KMS-11 (cell line): ENCODE results near the gene IL32.
"Not testable (repeated sequence)": the region's sequence is repeated elsewhere in the genome, so short reads cannot be mapped to it uniquely, and the experiment has no call there.

Experiments
- H2AFZ ChIP-seq: fragments of 200-600 bp; sonication (generic); 2 replicates; pipeline ENCODE4 v1.6.1; 2016; ENCODE audit warnings: antibody characterized with exemption, mixed run types, low read depth
- H3K27ac ChIP-seq: fragments of 200-600 bp; sonication (generic); 2 replicates; pipeline ENCODE4 v1.6.1; 2016; ENCODE audit warnings: mild to moderate bottlenecking, mixed run types
- H3K27me3 ChIP-seq: fragments of 200-600 bp; sonication (generic); 2 replicates; pipeline ENCODE4 v1.6.1; 2017; ENCODE audit warnings: mild to moderate bottlenecking, low read depth, mixed run types, moderate library complexity; ENCODE audit not compliant: insufficient read depth
- H3K36me3 ChIP-seq: fragments of 200-600 bp; sonication (generic); 2 replicates; pipeline ENCODE4 v1.6.1; 2017; ENCODE audit warnings: mild to moderate bottlenecking, mixed run types; ENCODE audit not compliant: insufficient read depth
- H3K4me1 ChIP-seq: fragments of 200-600 bp; sonication (generic); 2 replicates; pipeline ENCODE4 v1.6.1; 2016; ENCODE audit warnings: mild to moderate bottlenecking, low read depth, mixed run types; ENCODE audit not compliant: poor library complexity, severe bottlenecking
- H3K4me2 ChIP-seq: fragments of 200-600 bp; sonication (generic); 2 replicates; pipeline ENCODE4 v1.7.0; 2016; ENCODE audit warnings: mild to moderate bottlenecking, mixed run types
- H3K4me3 ChIP-seq: fragments of 200-600 bp; sonication (generic); IDR thresholded peaks from 2 replicates; pipeline ENCODE4 v1.6.1; 2017; ENCODE audit warnings: low read depth, low read length, mixed read lengths; ENCODE audit not compliant: insufficient read depth
- H3K79me2 ChIP-seq: fragments of 200-600 bp; sonication (generic); 2 replicates; pipeline ENCODE4 v1.6.1; 2016; ENCODE audit warnings: low read depth, mixed run types; ENCODE audit not compliant: insufficient read depth
- H3K9ac ChIP-seq: fragments of 200-600 bp; sonication (generic); 2 replicates; pipeline ENCODE4 v1.6.1; 2016; ENCODE audit warnings: mild to moderate bottlenecking, mixed run types
- H4K20me1 ChIP-seq: fragments of 200-600 bp; sonication (generic); 2 replicates; pipeline ENCODE4 v1.6.1; 2016; ENCODE audit warnings: mild to moderate bottlenecking, mixed run types; ENCODE audit not compliant: insufficient read depth
- TF ChIP-seq, protein P1 (sequence below): fragments of 200-600 bp; sonication (generic); conservative IDR thresholded peaks from 2 replicates; pipeline ENCODE4 v1.6.1; 2017; ENCODE audit warnings: low read depth, mild to moderate bottlenecking, antibody characterized with exemption, low read length, moderate library complexity, mixed read lengths

IL32 gene

GRCh38 chr16:3050487-3050886 lies 15.0 kb upstream of the IL32 start:
- H4K20me1 ChIP-seq = no peaks in the 10 kb centered on the region

DNA sequence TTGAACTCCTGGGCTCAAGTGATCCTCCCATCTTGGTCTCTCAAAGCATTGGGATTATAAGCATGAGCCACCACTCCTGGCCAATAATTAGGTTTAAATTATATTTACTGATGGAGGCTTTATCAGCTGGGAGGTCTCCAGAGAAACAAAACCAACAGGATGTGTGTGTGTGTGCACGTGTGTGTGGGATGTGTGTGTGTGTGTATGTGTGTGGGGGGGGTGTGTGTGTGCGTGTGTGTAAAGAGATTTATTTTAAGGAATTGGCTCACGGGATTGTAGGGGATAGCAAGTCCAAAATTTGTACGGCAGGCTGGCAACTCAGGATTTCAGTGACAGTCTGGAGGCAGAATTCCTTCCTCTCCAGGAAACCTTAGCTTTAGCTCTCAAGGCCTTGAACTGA lies 14.4 kb upstream of the IL32 start:
- H4K20me1 ChIP-seq = no peaks in the 10 kb centered on the region
- H3K27ac ChIP-seq = no peak overlapping the region
- H3K9ac ChIP-seq = no peak overlapping the region
- no peak overlapping the region for H3K4me2 ChIP-seq
- TF ChIP-seq, protein P1, sequence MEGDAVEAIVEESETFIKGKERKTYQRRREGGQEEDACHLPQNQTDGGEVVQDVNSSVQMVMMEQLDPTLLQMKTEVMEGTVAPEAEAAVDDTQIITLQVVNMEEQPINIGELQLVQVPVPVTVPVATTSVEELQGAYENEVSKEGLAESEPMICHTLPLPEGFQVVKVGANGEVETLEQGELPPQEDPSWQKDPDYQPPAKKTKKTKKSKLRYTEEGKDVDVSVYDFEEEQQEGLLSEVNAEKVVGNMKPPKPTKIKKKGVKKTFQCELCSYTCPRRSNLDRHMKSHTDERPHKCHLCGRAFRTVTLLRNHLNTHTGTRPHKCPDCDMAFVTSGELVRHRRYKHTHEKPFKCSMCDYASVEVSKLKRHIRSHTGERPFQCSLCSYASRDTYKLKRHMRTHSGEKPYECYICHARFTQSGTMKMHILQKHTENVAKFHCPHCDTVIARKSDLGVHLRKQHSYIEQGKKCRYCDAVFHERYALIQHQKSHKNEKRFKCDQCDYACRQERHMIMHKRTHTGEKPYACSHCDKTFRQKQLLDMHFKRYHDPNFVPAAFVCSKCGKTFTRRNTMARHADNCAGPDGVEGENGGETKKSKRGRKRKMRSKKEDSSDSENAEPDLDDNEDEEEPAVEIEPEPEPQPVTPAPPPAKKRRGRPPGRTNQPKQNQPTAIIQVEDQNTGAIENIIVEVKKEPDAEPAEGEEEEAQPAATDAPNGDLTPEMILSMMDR = no peak
- peaks cover 30% of the 10 kb centered on the region for H3K27me3 ChIP-seq
- no peaks in the 10 kb centered on the region for H3K79me2 ChIP-seq
- H3K36me3 ChIP-seq = no peaks in the 10 kb centered on the region
- H2AFZ ChIP-seq = no peak overlapping the region
- no peaks in the 10 kb centered on the region for H3K4me1 ChIP-seq
- H3K4me3 ChIP-seq = no peak overlapping the region

More at GRCh38 chr16:3050487-3050886, 15.0 kb upstream of the IL32 start:
- TF ChIP-seq, protein P1 = no peak
- Histone ChIP-seq H3K36me3 (no peaks in the 10 kb centered on the region), H3K4me1 (no peaks in the 10 kb centered on the region), H3K4me2 (no peak overlapping the region), H3K4me3 (no peak overlapping the region), H3K9ac (no peak overlapping the region), H3K79me2 (no peaks in the 10 kb centered on the region), H3K27me3 (peaks cover 34% of the 10 kb centered on the region), H3K27ac (no peak overlapping the region), H2AFZ (no peak overlapping the region)

DNA sequence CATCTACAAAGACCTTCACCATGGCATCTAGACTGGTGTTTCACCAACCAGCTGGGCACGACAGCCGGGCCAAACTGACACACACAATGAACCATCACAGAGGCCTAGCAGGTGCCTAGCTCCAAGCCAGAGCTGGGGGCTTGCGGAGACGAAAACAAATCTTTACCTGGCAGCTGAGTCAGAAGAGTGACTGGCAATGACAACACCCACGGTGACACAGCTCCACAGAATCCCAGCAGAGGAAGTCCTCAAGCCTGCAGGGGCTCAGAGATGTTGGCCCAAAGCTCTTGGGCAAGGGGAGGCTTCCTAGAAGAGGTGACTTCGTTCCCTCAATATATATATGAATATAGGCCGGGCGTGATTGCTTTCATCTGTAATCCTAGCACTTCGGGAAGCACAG lies 13.9 kb upstream of the IL32 start:
- H4K20me1 ChIP-seq = no peaks in the 10 kb centered on the region
- TF ChIP-seq, protein P1 = no peak
- no peaks in the 10 kb centered on the region for H3K4me1 ChIP-seq
- H2AFZ ChIP-seq = no peak overlapping the region
- no peaks in the 10 kb centered on the region for H3K79me2 ChIP-seq
- H3K27ac ChIP-seq = no peak overlapping the region
- peaks cover 25% of the 10 kb centered on the region for H3K27me3 ChIP-seq
- H3K4me2 ChIP-seq = no peak overlapping the region
- H3K36me3 ChIP-seq = no peaks in the 10 kb centered on the region
- H3K9ac ChIP-seq = no peak overlapping the region
- H3K4me3 ChIP-seq = no peak overlapping the region

GRCh38 chr16:3052571-3053329 lies 12.7 kb upstream of the IL32 start:
- not testable (repeated sequence) for H3K4me2 ChIP-seq, H4K20me1 ChIP-seq, H3K9ac ChIP-seq, H2AFZ ChIP-seq, H3K4me1 ChIP-seq, H3K27ac ChIP-seq, H3K4me3 ChIP-seq, H3K79me2 ChIP-seq, H3K36me3 ChIP-seq
- peaks cover 12% of the 10 kb centered on the region; the same call in 1 of the 2 replicates for H3K27me3 ChIP-seq

DNA sequence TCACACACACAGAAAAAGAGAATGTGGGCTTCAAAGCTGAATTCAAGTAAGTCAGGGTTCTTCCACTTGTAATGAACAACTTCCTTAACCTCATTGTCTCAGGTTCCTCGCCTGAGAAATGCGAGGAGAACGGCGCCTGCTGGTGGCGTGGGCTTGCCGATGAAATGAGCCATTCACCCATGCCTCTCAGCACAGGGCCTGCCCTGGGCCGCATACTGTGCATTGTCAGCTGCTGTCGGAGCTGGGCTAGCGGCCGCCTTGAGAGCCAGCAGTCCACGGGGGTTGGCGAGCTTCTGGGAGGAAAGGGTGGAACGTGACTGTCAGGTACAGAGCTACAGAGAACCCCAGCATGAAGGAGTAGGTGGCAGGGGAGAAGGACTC lies 12.1 kb upstream of the IL32 start:
- H3K4me1 ChIP-seq, H3K4me3 ChIP-seq, H3K36me3 ChIP-seq, H4K20me1 ChIP-seq, H3K27ac ChIP-seq, H3K79me2 ChIP-seq, H3K4me2 ChIP-seq, H2AFZ ChIP-seq, H3K27me3 ChIP-seq, H3K9ac ChIP-seq: not testable (repeated sequence)
